ACC112 (cell line): ENCODE results near the gene CDH23.

Experiments used
- H2AFZ ChIP-seq: fragments of 200-600 bp; sonication (generic); one replicate; pipeline ENCODE4 v1.6.0; 2017; ENCODE audit warnings: antibody characterized with exemption, low read length; ENCODE audit not compliant: unreplicated experiment
- H3K27ac ChIP-seq: fragments of 200-600 bp; sonication (generic); 2 replicates; pipeline ENCODE4 v1.5.1; 2014; ENCODE audit warnings: low read depth, mild to moderate bottlenecking, antibody characterized with exemption, low read length, moderate library complexity
- H3K27me3 ChIP-seq: fragments of 200-600 bp; sonication (generic); 2 replicates; pipeline ENCODE4 v1.6.1; 2014; ENCODE audit warnings: mild to moderate bottlenecking, antibody characterized with exemption, low read length, moderate library complexity, mixed read lengths; ENCODE audit not compliant: insufficient read depth
- H3K36me3 ChIP-seq: fragments of 200-600 bp; sonication (generic); 2 replicates; pipeline ENCODE4 v1.6.1; 2016; ENCODE audit warnings: mild to moderate bottlenecking, antibody characterized with exemption, low read length, moderate library complexity, mixed read lengths; ENCODE audit not compliant: insufficient read depth
- H3K4me1 ChIP-seq: fragments of 200-600 bp; sonication (generic); one replicate; pipeline ENCODE4 v1.6.1; 2016; ENCODE audit warnings: low read length, mixed read lengths; ENCODE audit not compliant: insufficient read depth, unreplicated experiment, control insufficient read depth
- H3K4me3 ChIP-seq: fragments of 200-600 bp; sonication (generic); 2 replicates; pipeline ENCODE4 v1.5.1; 2014; ENCODE audit warnings: mild to moderate bottlenecking, low read depth, low read length
- H3K79me2 ChIP-seq: fragments of 200-600 bp; sonication (generic); one replicate; pipeline ENCODE4 v1.6.0; 2016; ENCODE audit warnings: low read length; ENCODE audit not compliant: control insufficient read depth, unreplicated experiment, insufficient read depth

The CDH23 gene

DNA sequence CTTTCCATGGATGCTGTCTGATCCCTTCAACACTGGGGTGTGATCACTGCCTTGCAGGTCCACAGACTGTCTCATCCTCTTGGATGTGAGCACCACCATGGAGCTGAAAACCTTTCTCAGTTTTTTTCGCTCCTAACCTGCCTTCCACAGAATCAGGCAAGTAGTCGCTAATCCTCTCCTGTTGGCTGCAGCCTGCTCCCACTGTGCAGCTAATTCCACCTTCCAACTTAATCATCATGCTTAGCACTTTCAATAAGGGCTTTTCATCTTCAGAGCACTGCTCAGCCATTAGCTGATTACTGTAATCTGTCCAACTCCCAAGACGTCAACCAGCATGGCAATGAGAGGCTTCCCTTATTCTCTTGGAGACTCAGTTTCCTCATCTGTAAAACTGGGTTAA lies 15.1 kb upstream of the CDH23 start:
- H3K36me3 ChIP-seq = no peaks in the 10 kb centered on the region
- no peaks in the 10 kb centered on the region for H3K79me2 ChIP-seq
- no peak overlapping the region for H3K4me3 ChIP-seq
- H3K4me1 ChIP-seq = no peaks in the 10 kb centered on the region
- no peak overlapping the region for H3K27ac ChIP-seq
- H3K27me3 ChIP-seq = 0 out of 2 replicates have a peak, but pooled peaks cover 3% of the 10 kb centered on the region
- H2AFZ ChIP-seq = no peak overlapping the region

GRCh38 chr10:71382028-71382427 lies 14.7 kb upstream of the CDH23 start:
- no peak overlapping the region for H2AFZ ChIP-seq
- no peaks in the 10 kb centered on the region for H3K36me3 ChIP-seq
- H3K27me3 ChIP-seq = 0 out of 2 replicates have a peak, but pooled peaks cover 3% of the 10 kb centered on the region
- no peak overlapping the region for H3K4me3 ChIP-seq
- no peak overlapping the region for H3K27ac ChIP-seq
- H3K79me2 ChIP-seq = no peaks in the 10 kb centered on the region
- no peaks in the 10 kb centered on the region for H3K4me1 ChIP-seq

DNA sequence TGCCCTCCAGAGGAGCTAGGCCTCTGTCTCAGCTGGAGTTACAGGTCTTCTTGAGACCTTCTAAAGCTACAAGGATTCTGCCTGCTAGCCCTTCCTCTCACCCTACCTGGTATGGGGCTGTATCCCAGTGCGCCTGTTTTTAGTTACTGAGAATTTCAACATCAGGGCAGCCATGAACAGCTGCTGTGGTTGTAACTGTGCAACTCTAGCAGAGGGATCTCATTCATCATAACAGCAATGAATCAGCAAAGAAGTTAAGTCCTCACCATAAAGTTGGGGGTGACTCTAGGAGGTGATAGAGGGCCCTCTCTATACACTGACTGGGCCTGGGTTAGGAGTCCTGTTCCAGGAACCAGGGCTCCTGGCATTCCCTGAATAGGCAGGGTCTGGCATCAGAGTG lies 14.0 kb upstream of the CDH23 start:
- Histone ChIP-seq H3K27ac (no peak overlapping the region), H3K27me3 (0 out of 2 replicates have a peak, but pooled peaks cover 4% of the 10 kb centered on the region), H3K4me3 (no peak overlapping the region), H2AFZ (no peak overlapping the region), H3K4me1 (no peaks in the 10 kb centered on the region), H3K79me2 (no peaks in the 10 kb centered on the region), H3K36me3 (no peaks in the 10 kb centered on the region)

- Histone ChIP-seq H3K4me3 (no peak overlapping the region), H3K79me2 (no peaks in the 10 kb centered on the region), H2AFZ (no peak overlapping the region), H3K27ac (no peak overlapping the region), H3K36me3 (no peaks in the 10 kb centered on the region), H3K27me3 (0 out of 2 replicates have a peak, but pooled peaks cover 13% of the 10 kb centered on the region), H3K4me1 (no peaks in the 10 kb centered on the region)
Measured at GRCh38 chr10:71383972-71384687, 12.6 kb upstream of the CDH23 start.

DNA sequence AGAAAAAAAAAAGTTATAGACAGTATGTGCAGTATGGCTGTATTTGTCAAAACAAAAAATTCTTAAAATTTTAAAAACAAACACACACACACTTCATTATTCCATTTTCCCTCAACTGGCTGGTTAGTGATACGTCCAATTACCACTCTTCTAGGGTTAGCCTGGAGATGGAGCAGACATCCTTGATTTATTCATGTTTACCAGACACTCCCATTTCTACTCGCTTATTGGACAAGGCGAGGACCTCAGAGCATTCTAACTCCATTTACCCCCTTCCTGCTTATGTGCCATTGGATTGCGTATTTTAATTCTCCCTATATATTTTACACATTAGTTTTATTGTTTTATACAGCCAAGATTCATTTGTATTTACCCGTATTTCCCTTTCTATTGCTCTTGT lies 8.5 kb upstream of the CDH23 start:
- Histone ChIP-seq H3K4me3 (no peak overlapping the region), H3K27me3 (peaks cover 34% of the 10 kb centered on the region), H3K27ac (no peak overlapping the region), H3K36me3 (no peaks in the 10 kb centered on the region), H2AFZ (no peak overlapping the region), H3K4me1 (no peaks in the 10 kb centered on the region), H3K79me2 (no peaks in the 10 kb centered on the region)

- H3K36me3 ChIP-seq = no peaks in the 10 kb centered on the region
- peaks cover 40% of the 10 kb centered on the region for H3K27me3 ChIP-seq
- no peak overlapping the region for H3K4me3 ChIP-seq
- no peak overlapping the region for H3K27ac ChIP-seq
- no peak overlapping the region for H2AFZ ChIP-seq
- no peaks in the 10 kb centered on the region for H3K4me1 ChIP-seq
- no peaks in the 10 kb centered on the region for H3K79me2 ChIP-seq
Measured at GRCh38 chr10:71388583-71389310, 8.0 kb upstream of the CDH23 start.

DNA sequence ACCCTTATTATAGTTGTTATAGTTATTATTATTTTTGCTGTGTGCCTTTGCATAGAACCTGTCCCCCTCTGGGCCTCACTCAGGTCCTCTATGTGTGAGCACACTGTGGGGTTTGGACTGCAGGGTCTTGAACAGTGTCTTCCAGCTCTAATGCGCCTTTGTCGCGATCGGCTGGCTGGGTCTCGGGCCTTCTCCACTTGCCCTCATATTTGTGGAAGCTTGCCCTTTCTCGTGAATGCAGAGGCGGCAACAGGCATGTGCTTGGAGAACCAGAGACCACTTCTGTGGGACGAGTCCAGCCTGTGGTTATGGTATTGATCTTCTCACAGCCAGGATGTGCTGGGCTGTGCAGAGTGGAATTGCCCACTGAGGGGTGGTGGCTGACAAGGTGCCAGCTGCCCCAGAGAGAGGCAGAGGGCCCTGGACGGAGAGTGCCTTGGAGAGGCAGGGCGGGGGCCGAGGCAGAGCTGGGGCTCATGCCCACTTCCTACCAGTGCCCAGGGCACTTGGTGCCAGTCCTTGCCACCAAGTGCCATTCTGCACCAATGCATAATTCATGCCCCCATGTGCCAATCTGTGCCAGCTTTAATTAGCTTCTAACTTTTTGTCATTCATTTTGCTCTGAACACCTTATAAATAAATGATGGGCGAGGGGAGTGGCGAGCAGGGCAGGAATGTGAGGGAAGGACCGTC lies 6.8 kb upstream of the CDH23 start:
- Histone ChIP-seq H3K4me3 (no peak overlapping the region), H3K36me3 (no peaks in the 10 kb centered on the region), H3K27ac (no peak overlapping the region), H3K27me3 (peaks cover 46% of the 10 kb centered on the region), H2AFZ (no peak overlapping the region), H3K4me1 (no peaks in the 10 kb centered on the region), H3K79me2 (no peaks in the 10 kb centered on the region)

GRCh38 chr10:71390461-71390835 lies 6.3 kb upstream of the CDH23 start:
- Histone ChIP-seq H3K4me1 (no peaks in the 10 kb centered on the region), H3K4me3 (no peak overlapping the region), H3K27ac (no peak overlapping the region), H3K27me3 (peaks cover 51% of the 10 kb centered on the region), H3K36me3 (no peaks in the 10 kb centered on the region), H3K79me2 (no peaks in the 10 kb centered on the region), H2AFZ (no peak overlapping the region)

DNA sequence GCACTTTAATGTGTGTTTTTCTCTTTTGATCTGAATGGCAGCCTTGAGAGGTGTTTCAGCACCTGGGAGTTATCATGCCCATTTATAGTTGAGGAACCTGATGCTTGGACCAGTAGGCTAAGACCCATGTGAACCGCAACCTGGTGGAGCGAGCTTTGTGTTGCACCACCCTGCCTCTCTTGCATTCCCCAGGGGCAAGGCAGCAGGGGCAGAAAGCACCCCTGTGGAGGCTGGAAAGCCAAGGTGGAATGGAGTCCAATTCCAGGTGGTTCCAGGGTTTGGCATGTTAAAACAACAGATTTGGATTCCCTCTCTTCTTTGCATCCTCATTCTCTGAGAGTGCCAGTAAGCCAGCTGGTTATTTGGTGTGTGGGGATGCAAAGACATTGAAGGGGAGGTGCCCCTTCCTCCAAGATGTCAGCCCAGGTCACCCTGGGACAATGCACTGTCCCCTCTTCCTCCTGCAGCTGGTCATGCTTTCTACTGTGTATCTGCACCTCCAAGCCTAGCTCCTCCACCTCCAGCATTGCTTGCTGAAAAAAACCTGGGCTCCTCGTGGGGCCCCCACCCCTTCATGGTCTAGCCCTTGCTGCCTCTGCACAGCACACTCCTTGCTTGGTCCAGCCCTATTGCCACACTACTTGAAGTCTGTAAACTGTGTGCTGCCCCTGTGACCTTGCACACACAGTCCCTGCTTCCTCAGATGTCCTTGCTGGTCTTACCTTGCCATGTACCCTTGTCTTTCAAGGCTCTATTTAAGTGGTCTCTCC lies 5.6 kb upstream of the CDH23 start:
- Histone ChIP-seq H3K4me3 (no peak overlapping the region), H3K27me3 (peaks cover 57% of the 10 kb centered on the region), H3K79me2 (no peaks in the 10 kb centered on the region), H3K27ac (no peak overlapping the region), H2AFZ (no peak overlapping the region), H3K36me3 (no peaks in the 10 kb centered on the region), H3K4me1 (no peaks in the 10 kb centered on the region)

- Histone ChIP-seq H3K4me3 (no peak overlapping the region), H3K36me3 (no peaks in the 10 kb centered on the region), H3K4me1 (no peaks in the 10 kb centered on the region), H3K27ac (no peak overlapping the region), H2AFZ (no peak overlapping the region), H3K27me3 (peaks cover 61% of the 10 kb centered on the region), H3K79me2 (no peaks in the 10 kb centered on the region)
Measured at GRCh38 chr10:71391701-71392100, 5.0 kb upstream of the CDH23 start.
